HCT116 (cell line): ENCODE measurements around the gene KANK3.

ENCODE experiments used
- CBX3 ChIP-seq: IDR thresholded peaks from 2 replicates; pipeline ENCODE4 v1.6.1; 2012; ENCODE audit warnings: low read depth
- CTCF ChIP-seq, 3 experiments: fragments of 200-600 bp in 1 of 3; sonication (generic) in 1 of 3; IDR thresholded peaks in 2 of 3; conservative IDR thresholded peaks in 1 of 3; 2 replicates each; pipeline ENCODE4 v1.5.1; 2012 to 2017; ENCODE audit warnings: low read depth in 2 of 3, low read length in 2 of 3, antibody characterized with exemption in 1 of 3, borderline replicate concordance in 1 of 3, control low read depth in 1 of 3, mild to moderate bottlenecking in 1 of 3, mixed read lengths in 1 of 3, mixed run types in 1 of 3, moderate library complexity in 1 of 3; ENCODE audit not compliant: insufficient read depth in 1 of 3
- EZH2 ChIP-seq: fragments of 200-600 bp; sonication (generic); IDR thresholded peaks from 2 replicates; pipeline ENCODE4 v1.6.1; 2017; ENCODE audit warnings: antibody characterized with exemption, mixed run types
- REST ChIP-seq: IDR thresholded peaks from 2 replicates; pipeline ENCODE4 v1.6.1; 2012; ENCODE audit warnings: low read depth

GRCh38 chr19:8390617-8390981 lies 47.5 kb upstream of the KANK3 start:
- TF ChIP-seq CTCF (IDR thresholded peaks at IDR 0.05 in 2 of 3, conservative IDR thresholded peaks at IDR 0.05 in 1 of 3; ENCODE audit: borderline replicate concordance in 1 of 3, insufficient read depth in 1 of 3, low read depth in 2 of 3, low read length in 2 of 3) (no peak), REST (no peak), EZH2 (no peak), CBX3 (no peak)
